HL-60 (cell line): ENCODE results near the gene NOTUM.

Experiments
- CTCF ChIP-seq: IDR thresholded peaks from one replicate; pipeline ENCODE4 v1.5.1; 2011; ENCODE audit warnings: low read length, control low read depth, inconsistent platforms; ENCODE audit not compliant: insufficient read depth
- GABPA ChIP-seq: IDR thresholded peaks from 2 replicates; pipeline ENCODE4 v1.6.1; 2012; ENCODE audit warnings: low read depth
- POLR2AphosphoS5 ChIP-seq: IDR thresholded peaks from 2 replicates; pipeline ENCODE4 v1.6.1; 2012; ENCODE audit warnings: low read depth

- TF ChIP-seq CTCF (no peak), POLR2AphosphoS5 (no peak), GABPA (no peak)
These were observed 643 bp downstream of the NOTUM start for GRCh38 chr17:81960130-81960958.
